ENCODE measurements around the gene USP38.

USP38 gene

DNA sequence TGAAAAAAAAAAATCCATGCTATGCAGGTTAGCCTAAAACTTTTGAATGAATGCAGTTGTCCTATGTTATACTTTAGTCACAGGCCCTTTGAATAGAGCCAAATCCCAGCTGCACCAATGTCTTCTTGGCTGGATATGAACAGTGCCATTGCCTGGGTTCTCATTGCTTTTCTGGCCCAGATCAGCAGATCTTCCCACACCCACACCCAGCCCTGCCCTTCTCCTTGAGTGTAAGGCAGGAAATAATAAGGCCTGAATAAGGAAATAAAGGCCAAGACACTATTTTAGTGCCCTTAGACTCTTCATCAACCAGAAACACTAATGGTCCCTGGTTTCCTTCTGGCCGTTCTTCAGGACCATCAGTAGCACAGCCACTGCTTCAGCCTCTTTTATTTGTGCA, 66.6 kb downstream of the USP38 start:
- Histone ChIP-seq H3K27ac (ENCODE audit: low read depth, low read length) (no peak overlapping the region), H3K79me2 (ENCODE audit: insufficient read depth, low read length) (no peaks in the 10 kb centered on the region)
- no peak for TF ChIP-seq EZH2phosphoT487 (conservative IDR thresholded peaks at IDR 0.05; ENCODE audit: low read length)
- TF ChIP-seq, protein P1, sequence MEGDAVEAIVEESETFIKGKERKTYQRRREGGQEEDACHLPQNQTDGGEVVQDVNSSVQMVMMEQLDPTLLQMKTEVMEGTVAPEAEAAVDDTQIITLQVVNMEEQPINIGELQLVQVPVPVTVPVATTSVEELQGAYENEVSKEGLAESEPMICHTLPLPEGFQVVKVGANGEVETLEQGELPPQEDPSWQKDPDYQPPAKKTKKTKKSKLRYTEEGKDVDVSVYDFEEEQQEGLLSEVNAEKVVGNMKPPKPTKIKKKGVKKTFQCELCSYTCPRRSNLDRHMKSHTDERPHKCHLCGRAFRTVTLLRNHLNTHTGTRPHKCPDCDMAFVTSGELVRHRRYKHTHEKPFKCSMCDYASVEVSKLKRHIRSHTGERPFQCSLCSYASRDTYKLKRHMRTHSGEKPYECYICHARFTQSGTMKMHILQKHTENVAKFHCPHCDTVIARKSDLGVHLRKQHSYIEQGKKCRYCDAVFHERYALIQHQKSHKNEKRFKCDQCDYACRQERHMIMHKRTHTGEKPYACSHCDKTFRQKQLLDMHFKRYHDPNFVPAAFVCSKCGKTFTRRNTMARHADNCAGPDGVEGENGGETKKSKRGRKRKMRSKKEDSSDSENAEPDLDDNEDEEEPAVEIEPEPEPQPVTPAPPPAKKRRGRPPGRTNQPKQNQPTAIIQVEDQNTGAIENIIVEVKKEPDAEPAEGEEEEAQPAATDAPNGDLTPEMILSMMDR (IDR thresholded peaks at IDR 0.05; ENCODE audit: insufficient read depth, low read length, poor library complexity, severe bottlenecking) = no peak

DNA sequence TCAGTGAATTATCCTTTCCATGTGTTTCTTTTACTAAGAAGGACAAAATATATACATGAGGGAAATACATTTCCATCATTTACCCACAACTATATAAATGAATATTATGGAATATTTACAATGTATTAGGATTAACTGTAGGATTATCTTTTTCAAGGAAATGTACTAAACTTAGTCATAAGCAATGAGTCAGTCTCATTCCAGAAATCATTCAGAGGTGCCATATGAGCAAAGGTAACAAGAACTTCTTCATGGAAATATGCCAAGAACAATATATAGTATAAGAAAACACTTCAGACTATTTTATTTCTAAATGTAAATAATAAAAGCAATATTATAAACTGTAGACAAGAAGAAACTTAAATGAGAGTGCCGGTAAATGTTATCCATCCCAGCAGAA, 67.1 kb downstream of the USP38 start:
- no peaks in the 10 kb centered on the region for H3K27me3 ChIP-seq (ENCODE audit: low read length)
- H3F3A ChIP-seq (ENCODE audit: insufficient read depth) = no peaks in the 10 kb centered on the region
- no peak overlapping the region for H3K4me3 ChIP-seq (ENCODE audit: insufficient read depth, low read length, poor library complexity, severe bottlenecking)
- no peaks in the 10 kb centered on the region for H3K9me3 ChIP-seq (ENCODE audit: insufficient read depth, low read length)
- H3K9me2 ChIP-seq (replicated peaks; ENCODE audit: insufficient read depth, low read length) = no peaks in the 10 kb centered on the region
- H2AFZ ChIP-seq (ENCODE audit: low read depth, low read length, severe bottlenecking) = no peak overlapping the region
- TF ChIP-seq EZH2phosphoT487 (conservative IDR thresholded peaks at IDR 0.05; ENCODE audit: low read length) = no peak
- TF ChIP-seq, protein P1 (IDR thresholded peaks at IDR 0.05; ENCODE audit: insufficient read depth, low read length, poor library complexity, severe bottlenecking) = no peak
- no peaks in the 10 kb centered on the region for H4K20me1 ChIP-seq (ENCODE audit: low read depth, low read length)
- H3K27ac ChIP-seq (ENCODE audit: low read depth, low read length) = no peak overlapping the region
- H3K9ac ChIP-seq (ENCODE audit: low read length) = no peak overlapping the region
- H3K4me2 ChIP-seq (ENCODE audit: low read depth, low read length, poor library complexity, severe bottlenecking) = no peak overlapping the region
- no peaks in the 10 kb centered on the region for H3K79me2 ChIP-seq (ENCODE audit: insufficient read depth, low read length)
- H3K36me3 ChIP-seq (ENCODE audit: low read length) = no peaks in the 10 kb centered on the region

More for the DNA sequence above, 66.6 kb downstream of the USP38 start:
- H3K9me3 ChIP-seq (ENCODE audit: insufficient read depth, low read length) = no peaks in the 10 kb centered on the region
- H3K4me3 ChIP-seq (ENCODE audit: insufficient read depth, low read length, poor library complexity, severe bottlenecking) = no peak overlapping the region
- H4K20me1 ChIP-seq (ENCODE audit: low read depth, low read length) = no peaks in the 10 kb centered on the region
- no peaks in the 10 kb centered on the region for H3K27me3 ChIP-seq (ENCODE audit: low read length)
- no peaks in the 10 kb centered on the region for H3F3A ChIP-seq (ENCODE audit: insufficient read depth)
- H3K9me2 ChIP-seq (replicated peaks; ENCODE audit: insufficient read depth, low read length) = no peaks in the 10 kb centered on the region
- no peaks in the 10 kb centered on the region for H3K36me3 ChIP-seq (ENCODE audit: low read length)
- H3K4me2 ChIP-seq (ENCODE audit: low read depth, low read length, poor library complexity, severe bottlenecking) = no peak overlapping the region
- no peak overlapping the region for H2AFZ ChIP-seq (ENCODE audit: low read depth, low read length, severe bottlenecking)
- H3K9ac ChIP-seq (ENCODE audit: low read length) = no peak overlapping the region

DNA sequence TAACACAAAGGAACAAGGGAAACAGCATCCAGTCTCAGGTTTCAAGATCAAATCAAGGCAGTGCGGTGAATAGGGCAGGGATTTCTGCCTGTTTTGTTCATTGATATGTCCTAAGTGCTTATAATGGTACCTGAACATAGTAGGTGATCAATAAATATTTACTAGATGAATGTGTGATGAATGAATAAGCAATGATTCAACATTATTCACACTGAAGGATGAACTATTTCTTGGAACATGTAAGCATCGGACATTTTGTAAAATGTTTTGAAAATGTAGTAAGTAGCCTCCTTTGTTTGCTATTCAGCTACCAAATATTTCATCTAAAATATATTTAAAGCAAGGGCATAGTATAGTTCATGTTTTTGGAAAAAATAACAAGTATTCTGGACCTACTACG, 67.8 kb downstream of the USP38 start:
- no peak for TF ChIP-seq EZH2phosphoT487 (conservative IDR thresholded peaks at IDR 0.05; ENCODE audit: low read length)
- TF ChIP-seq, protein P1 (IDR thresholded peaks at IDR 0.05; ENCODE audit: insufficient read depth, low read length, poor library complexity, severe bottlenecking) = no peak

More for the DNA sequence above, 67.8 kb downstream of the USP38 start:
- H3K27ac ChIP-seq (ENCODE audit: low read depth, low read length) = no peak overlapping the region
- no peaks in the 10 kb centered on the region for H3K9me3 ChIP-seq (ENCODE audit: insufficient read depth, low read length)
- no peaks in the 10 kb centered on the region for H3K36me3 ChIP-seq (ENCODE audit: low read length)
- H3K9ac ChIP-seq (ENCODE audit: low read length) = no peak overlapping the region
- no peaks in the 10 kb centered on the region for H4K20me1 ChIP-seq (ENCODE audit: low read depth, low read length)
- no peak overlapping the region for H3K4me2 ChIP-seq (ENCODE audit: low read depth, low read length, poor library complexity, severe bottlenecking)
- no peaks in the 10 kb centered on the region for H3K27me3 ChIP-seq (ENCODE audit: low read length)
- no peaks in the 10 kb centered on the region for H3F3A ChIP-seq (ENCODE audit: insufficient read depth)
- no peaks in the 10 kb centered on the region for H3K79me2 ChIP-seq (ENCODE audit: insufficient read depth, low read length)
- H3K9me2 ChIP-seq (replicated peaks; ENCODE audit: insufficient read depth, low read length) = no peaks in the 10 kb centered on the region
- no peak overlapping the region for H2AFZ ChIP-seq (ENCODE audit: low read depth, low read length, severe bottlenecking)
- no peak overlapping the region for H3K4me3 ChIP-seq (ENCODE audit: insufficient read depth, low read length, poor library complexity, severe bottlenecking)
